Gastrocnemius medialis (tissue), 4 donors: ENCODE measurements around the gene BCL7A.

Source experiments
- POLR2A ChIP-seq, 2 donors: fragments of 450-650 bp; IDR thresholded peaks; one replicate each; pipeline ENCODE4 v1.6.1; 2017; ENCODE audit warnings: antibody characterized with exemption in 2 of 2, mild to moderate bottlenecking in 2 of 2, moderate library complexity in 2 of 2
- TF ChIP-seq, protein P1 (sequence below), 5 experiments: fragments of 450-650 bp in 3 of 5; fragments of 200-600 bp in 2 of 5; sonication (generic) in 2 of 5; IDR thresholded peaks in 4 of 5; conservative IDR thresholded peaks in 1 of 5; 1 replicate in 4 of 5; 2 replicates in 1 of 5; pipeline ENCODE4 v1.5.1; 2016 to 2019; ENCODE audit warnings: antibody characterized with exemption in 5 of 5, mild to moderate bottlenecking in 3 of 5, moderate library complexity in 3 of 5

GRCh38 chr12:121976950-121977349 is 44.7 kb upstream of the BCL7A start:
- TF ChIP-seq, protein P1, sequence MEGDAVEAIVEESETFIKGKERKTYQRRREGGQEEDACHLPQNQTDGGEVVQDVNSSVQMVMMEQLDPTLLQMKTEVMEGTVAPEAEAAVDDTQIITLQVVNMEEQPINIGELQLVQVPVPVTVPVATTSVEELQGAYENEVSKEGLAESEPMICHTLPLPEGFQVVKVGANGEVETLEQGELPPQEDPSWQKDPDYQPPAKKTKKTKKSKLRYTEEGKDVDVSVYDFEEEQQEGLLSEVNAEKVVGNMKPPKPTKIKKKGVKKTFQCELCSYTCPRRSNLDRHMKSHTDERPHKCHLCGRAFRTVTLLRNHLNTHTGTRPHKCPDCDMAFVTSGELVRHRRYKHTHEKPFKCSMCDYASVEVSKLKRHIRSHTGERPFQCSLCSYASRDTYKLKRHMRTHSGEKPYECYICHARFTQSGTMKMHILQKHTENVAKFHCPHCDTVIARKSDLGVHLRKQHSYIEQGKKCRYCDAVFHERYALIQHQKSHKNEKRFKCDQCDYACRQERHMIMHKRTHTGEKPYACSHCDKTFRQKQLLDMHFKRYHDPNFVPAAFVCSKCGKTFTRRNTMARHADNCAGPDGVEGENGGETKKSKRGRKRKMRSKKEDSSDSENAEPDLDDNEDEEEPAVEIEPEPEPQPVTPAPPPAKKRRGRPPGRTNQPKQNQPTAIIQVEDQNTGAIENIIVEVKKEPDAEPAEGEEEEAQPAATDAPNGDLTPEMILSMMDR (IDR thresholded peaks at IDR 0.05 in 4 of 5, conservative IDR thresholded peaks at IDR 0.05 in 1 of 5), result no peak
- TF ChIP-seq POLR2A (IDR thresholded peaks at IDR 0.05), result no peak
